Panc1 (cell line): Measurements from ENCODE around the gene EME2. TPM values are rescaled to one million over a fixed set of nuclear protein-coding genes. Genes with fewer than 3 reads are reported as not detected.

ENCODE experiments used
- ATAC-seq: fragments of 200-7000 bp; cut with Tn5 transposase; 2 replicates; pipeline ENCODE4 v1.9.1; 2020; ENCODE audit warnings: mild to moderate bottlenecking, moderate library complexity
- BruUV-seq: library from RNA; stranded (reverse); fragments of 400-500 nt; replicated peaks from 2 replicates; lab custom pipeline; 2021; lab: Mats Ljungman, UMichigan
- CTCF ChIA-PET: fragments of 300-600 bp; sonication (Branson Sonifier 250); formaldehyde crosslinking; loops from one replicate; lab custom pipeline; 2022; ENCODE audit warnings: antibody characterized with exemption; lab: Charles Lee
- POLR2A ChIA-PET: fragments of 300-600 bp; sonication (Branson Sonifier 250); formaldehyde crosslinking; loops from one replicate; lab custom pipeline; 2022; ENCODE audit warnings: antibody characterized with exemption; lab: Charles Lee
- DNase-seq: peaks from one replicate; pipeline ENCODE4 v3.0.0-alpha.2; 2010; ENCODE audit warnings: low read depth, low spot score
- H3K27ac ChIP-seq: 2 replicates; pipeline ENCODE4 v1.5.1; 2011; ENCODE audit warnings: mild to moderate bottlenecking, low read length, inconsistent platforms
- H3K27me3 ChIP-seq: fragments of 200-500 bp; sonication (Bioruptor generic); 2 replicates; pipeline ENCODE4 v1.6.0; 2014; ENCODE audit warnings: low read length, inconsistent platforms; ENCODE audit not compliant: control insufficient read depth, insufficient read depth
- H3K36me3 ChIP-seq: fragments of 200-500 bp; sonication (Bioruptor generic); 2 replicates; pipeline ENCODE4 v1.5.1; 2014; ENCODE audit warnings: inconsistent platforms, mild to moderate bottlenecking, low read length, moderate library complexity; ENCODE audit not compliant: control insufficient read depth, insufficient read depth
- H3K4me1 ChIP-seq: 2 replicates; pipeline ENCODE4 v1.5.1; 2011; ENCODE audit warnings: inconsistent platforms, mild to moderate bottlenecking, low read length, moderate library complexity; ENCODE audit not compliant: control insufficient read depth, insufficient read depth
- H3K4me3 ChIP-seq, 2 experiments: 2 replicates each; pipeline ENCODE4 v1.5.1; 2011 to 2012; ENCODE audit warnings: low read depth in 2 of 2, low read length in 2 of 2, mild to moderate bottlenecking in 2 of 2, inconsistent platforms in 1 of 2, moderate library complexity in 1 of 2
- H3K9me3 ChIP-seq: fragments of 200-500 bp; sonication (Bioruptor generic); 2 replicates; pipeline ENCODE4 v1.5.1; 2014; ENCODE audit warnings: low read depth, mild to moderate bottlenecking, inconsistent platforms, low read length, moderate library complexity; ENCODE audit not compliant: control insufficient read depth, insufficient read depth
- POLR2AphosphoS5 ChIP-seq: IDR thresholded peaks from 2 replicates; pipeline ENCODE4 v1.6.1; 2012; ENCODE audit warnings: mild to moderate bottlenecking, low read depth, low read length, moderate library complexity
- SIN3A ChIP-seq: IDR thresholded peaks from 2 replicates; pipeline ENCODE4 v1.6.1; 2012; ENCODE audit warnings: low read depth, mild to moderate bottlenecking, low read length, moderate library complexity, borderline replicate concordance; ENCODE audit not compliant: insufficient read depth
- TCF7L2 ChIP-seq: IDR thresholded peaks from 2 replicates; pipeline ENCODE4 v1.6.1; 2011; ENCODE audit warnings: mild to moderate bottlenecking, low read depth, low read length, inconsistent platforms
- in situ Hi-C: cut with HindIII; loops from 2 replicates; pipeline ENCODE4 v1.10.0; 2016; ENCODE audit warnings: low sequenced_read_pairs, low pct_unique_long_range_greater_than_20kb
- intact Hi-C: fragments of 100-400 bp; cut with micrococcal nuclease; formaldehyde crosslinking; loops from one replicate; pipeline ENCODE4 v1.10.0; 2022; ENCODE audit not compliant: unreplicated experiment
- total RNA-seq: library from RNA; stranded (reverse); gene quantifications from one replicate; pipeline ENCODE4 v1.2.1, GENCODE V29; 2021; ENCODE audit not compliant: unreplicated experiment
- TF ChIP-seq, protein P1 (sequence below): fragments of 450-650 bp; IDR thresholded peaks from 2 replicates; pipeline ENCODE4 v1.5.1; 2017; ENCODE audit warnings: mild to moderate bottlenecking
- TF ChIP-seq, protein P2 (sequence below), 2 experiments: IDR thresholded peaks; 2 replicates each; pipeline ENCODE4 v1.6.1; 2011 to 2012; ENCODE audit warnings: low read depth in 2 of 2, control low read depth in 1 of 2, low read length in 1 of 2, mild to moderate bottlenecking in 1 of 2, moderate library complexity in 1 of 2; ENCODE audit not compliant: insufficient read depth in 1 of 2

EME2 gene
- total RNA-seq, 1 experiment from 2014 or later: 53.4 TPM

DNA sequence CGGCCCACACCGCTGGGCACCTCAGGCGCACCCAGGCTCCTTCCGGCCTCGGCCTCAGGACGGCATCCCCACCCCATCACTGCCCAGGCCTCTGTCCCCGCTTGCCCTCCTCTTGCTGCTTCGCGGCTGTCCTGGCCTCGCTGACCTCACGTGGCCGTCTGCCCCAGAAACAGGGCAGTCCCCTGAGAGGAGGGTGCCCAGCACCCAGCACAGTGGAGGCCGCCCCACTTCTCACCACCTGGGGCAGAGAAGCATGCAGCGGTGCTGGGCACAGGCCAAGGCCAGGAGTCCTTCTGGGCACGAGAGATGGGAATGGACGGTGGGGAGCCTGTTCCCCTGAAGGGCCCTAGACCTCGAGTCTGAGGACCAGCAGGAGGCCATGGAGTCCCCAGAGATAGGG is 45.1 kb downstream of the EME2 start:
- CTCF ChIA-PET: no interaction called here

DNA sequence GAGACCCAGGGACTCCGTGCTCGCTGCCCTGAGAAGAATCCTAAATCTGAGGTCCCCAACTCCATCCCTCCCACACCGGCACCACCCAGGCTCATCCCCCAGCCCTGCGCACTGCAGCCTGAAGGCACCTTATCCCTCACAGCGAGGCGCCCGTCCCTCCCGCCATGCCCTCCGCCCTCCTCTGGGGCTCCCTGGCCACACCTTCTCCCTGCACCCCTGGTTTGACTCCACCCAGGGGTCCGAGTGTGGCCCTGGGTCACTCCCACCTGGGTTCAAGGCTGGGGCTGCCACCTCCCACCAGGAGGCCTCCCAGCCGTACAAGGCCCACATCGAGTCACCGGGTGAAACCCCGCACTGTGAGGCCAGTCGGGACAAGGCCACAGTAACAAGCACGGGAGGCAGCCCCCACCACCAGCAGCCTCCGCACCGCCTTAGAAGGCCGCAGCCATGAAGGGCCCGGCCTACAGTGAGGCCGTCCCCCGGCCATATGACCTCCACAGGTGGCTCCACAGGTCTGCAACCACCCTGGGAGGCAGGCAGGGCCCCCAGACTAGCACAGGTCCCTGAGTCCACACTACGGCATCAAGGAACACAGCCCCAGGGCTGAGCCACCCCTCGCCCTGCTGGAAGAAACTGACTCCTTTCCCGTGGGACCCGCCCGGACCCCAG is 45.7 kb downstream of the EME2 start:
- DNase-seq (no peak), ATAC-seq (peak; percentile 28; the same call in 1 of the 2 replicates)
- H3K27ac ChIP-seq: no peak overlapping the region
- ChIA-PET POLR2A (no interaction called here), CTCF (interaction anchor here (0.6 kb wide), 1 partner anchor 15 kb away, joined by 8 read pairs; no protein-coding TSS in a partner anchor)
- TF ChIP-seq, protein P1, sequence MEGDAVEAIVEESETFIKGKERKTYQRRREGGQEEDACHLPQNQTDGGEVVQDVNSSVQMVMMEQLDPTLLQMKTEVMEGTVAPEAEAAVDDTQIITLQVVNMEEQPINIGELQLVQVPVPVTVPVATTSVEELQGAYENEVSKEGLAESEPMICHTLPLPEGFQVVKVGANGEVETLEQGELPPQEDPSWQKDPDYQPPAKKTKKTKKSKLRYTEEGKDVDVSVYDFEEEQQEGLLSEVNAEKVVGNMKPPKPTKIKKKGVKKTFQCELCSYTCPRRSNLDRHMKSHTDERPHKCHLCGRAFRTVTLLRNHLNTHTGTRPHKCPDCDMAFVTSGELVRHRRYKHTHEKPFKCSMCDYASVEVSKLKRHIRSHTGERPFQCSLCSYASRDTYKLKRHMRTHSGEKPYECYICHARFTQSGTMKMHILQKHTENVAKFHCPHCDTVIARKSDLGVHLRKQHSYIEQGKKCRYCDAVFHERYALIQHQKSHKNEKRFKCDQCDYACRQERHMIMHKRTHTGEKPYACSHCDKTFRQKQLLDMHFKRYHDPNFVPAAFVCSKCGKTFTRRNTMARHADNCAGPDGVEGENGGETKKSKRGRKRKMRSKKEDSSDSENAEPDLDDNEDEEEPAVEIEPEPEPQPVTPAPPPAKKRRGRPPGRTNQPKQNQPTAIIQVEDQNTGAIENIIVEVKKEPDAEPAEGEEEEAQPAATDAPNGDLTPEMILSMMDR: no peak
- TF ChIP-seq SIN3A: no peak
- TF ChIP-seq TCF7L2: no peak
- no peak for TF ChIP-seq POLR2AphosphoS5
- TF ChIP-seq, protein P2, sequence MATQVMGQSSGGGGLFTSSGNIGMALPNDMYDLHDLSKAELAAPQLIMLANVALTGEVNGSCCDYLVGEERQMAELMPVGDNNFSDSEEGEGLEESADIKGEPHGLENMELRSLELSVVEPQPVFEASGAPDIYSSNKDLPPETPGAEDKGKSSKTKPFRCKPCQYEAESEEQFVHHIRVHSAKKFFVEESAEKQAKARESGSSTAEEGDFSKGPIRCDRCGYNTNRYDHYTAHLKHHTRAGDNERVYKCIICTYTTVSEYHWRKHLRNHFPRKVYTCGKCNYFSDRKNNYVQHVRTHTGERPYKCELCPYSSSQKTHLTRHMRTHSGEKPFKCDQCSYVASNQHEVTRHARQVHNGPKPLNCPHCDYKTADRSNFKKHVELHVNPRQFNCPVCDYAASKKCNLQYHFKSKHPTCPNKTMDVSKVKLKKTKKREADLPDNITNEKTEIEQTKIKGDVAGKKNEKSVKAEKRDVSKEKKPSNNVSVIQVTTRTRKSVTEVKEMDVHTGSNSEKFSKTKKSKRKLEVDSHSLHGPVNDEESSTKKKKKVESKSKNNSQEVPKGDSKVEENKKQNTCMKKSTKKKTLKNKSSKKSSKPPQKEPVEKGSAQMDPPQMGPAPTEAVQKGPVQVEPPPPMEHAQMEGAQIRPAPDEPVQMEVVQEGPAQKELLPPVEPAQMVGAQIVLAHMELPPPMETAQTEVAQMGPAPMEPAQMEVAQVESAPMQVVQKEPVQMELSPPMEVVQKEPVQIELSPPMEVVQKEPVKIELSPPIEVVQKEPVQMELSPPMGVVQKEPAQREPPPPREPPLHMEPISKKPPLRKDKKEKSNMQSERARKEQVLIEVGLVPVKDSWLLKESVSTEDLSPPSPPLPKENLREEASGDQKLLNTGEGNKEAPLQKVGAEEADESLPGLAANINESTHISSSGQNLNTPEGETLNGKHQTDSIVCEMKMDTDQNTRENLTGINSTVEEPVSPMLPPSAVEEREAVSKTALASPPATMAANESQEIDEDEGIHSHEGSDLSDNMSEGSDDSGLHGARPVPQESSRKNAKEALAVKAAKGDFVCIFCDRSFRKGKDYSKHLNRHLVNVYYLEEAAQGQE (IDR thresholded peaks at IDR 0.05; ENCODE audit: insufficient read depth in 1 of 2, low read depth in 2 of 2, low read length in 1 of 2): no peak
- H3K9me3 ChIP-seq: no peaks in the 10 kb centered on the region
- intact Hi-C loops: no loop called here
- no TSS peak for BruUV-seq
- H3K4me3 ChIP-seq: no peak overlapping the region
- H3K27me3 ChIP-seq: no peaks in the 10 kb centered on the region
- no peaks in the 10 kb centered on the region for H3K36me3 ChIP-seq
- no peaks in the 10 kb centered on the region for H3K4me1 ChIP-seq
- in situ Hi-C loops: no loop called here

More for the DNA sequence above, 45.1 kb downstream of the EME2 start:
- H3K4me1 ChIP-seq: peaks cover 2% of the 10 kb centered on the region; the same call in 1 of the 2 replicates
- ATAC-seq: peak; percentile 4; the same call in 1 of the 2 replicates
- H3K36me3 ChIP-seq: no peaks in the 10 kb centered on the region
- BruUV-seq: no TSS peak
- POLR2A ChIA-PET: no interaction called here
- H3K27ac ChIP-seq: no peak overlapping the region
- in situ Hi-C loops (no loop called here), intact Hi-C loops (no loop called here)
- no peak overlapping the region for H3K4me3 ChIP-seq
- no peaks in the 10 kb centered on the region for H3K27me3 ChIP-seq
- TF ChIP-seq, protein P1: no peak
- TF ChIP-seq POLR2AphosphoS5 (no peak), TCF7L2 (no peak), SIN3A (no peak)
- TF ChIP-seq, protein P2 (IDR thresholded peaks at IDR 0.05; ENCODE audit: insufficient read depth in 1 of 2, low read depth in 2 of 2, low read length in 1 of 2): no peak
- DNase-seq: no peak
- H3K9me3 ChIP-seq: no peaks in the 10 kb centered on the region
